ENCODE data around the gene OR3A3. TPM values are rescaled to one million over a fixed set of nuclear protein-coding genes. Genes with fewer than 3 reads are reported as not detected.

OR3A3 gene
- total and polyA plus RNA-seq, 2 of the 8 experiments (the other 6 are each of a cell fraction or from before 2014, with no cell fraction given): not detected

DNA sequence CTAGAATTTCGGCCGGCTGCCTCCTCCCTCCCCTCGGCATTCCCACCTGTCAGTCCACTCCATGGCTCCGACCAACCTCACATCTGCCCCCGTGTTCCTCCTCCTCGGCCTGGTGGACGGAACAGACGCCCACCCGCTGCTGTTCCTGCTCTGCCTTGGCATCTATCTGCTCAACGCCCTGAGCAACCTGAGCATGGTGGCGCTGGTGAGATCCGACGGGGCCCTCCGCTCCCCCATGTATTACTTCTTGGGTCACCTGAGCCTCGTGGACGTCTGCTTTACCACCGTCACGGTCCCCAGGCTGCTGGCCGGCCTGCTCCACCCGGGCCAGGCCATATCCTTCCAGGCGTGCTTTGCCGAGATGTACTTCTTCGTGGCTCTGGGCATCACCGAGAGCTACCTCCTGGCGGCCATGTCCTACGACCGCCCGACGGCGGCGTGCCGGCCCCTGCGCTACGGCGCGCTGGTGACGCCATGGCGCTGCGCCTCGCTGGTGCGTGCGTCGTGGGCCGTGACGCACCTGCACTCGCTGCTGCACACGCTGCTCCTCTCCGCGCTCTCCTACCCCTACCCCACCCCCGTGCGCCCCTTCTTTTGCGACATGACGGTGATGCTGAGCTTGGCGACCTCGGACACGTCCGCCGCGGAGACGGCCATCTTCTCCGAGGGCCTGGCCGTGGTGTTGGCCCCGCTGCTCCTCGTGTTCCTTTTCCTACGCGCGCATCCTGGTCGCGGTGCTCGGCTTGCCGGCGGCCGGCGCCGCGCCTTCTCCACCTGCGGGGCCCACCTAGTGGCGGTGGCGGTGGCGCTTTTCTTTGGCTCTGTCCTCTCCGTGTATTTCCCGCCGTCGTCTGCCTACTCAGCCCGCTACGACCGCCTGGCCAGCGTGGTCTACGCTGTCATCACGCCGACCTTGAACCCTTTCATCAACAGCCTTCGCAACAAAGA lies 25.0 kb upstream of the OR3A3 start, which contains the start of gene OR3A2:
Gene OR3A2 (minus strand): TSS at position 440 of the 948 bp plus-strand sequence.
- H3K4me2 ChIP-seq (ENCODE audit: insufficient read depth in 1 of 2, low read depth in 2 of 2, low read length in 2 of 2): peak within 1 kb of the TSS in 1 of 2 experiments; percentile 49; a peak in 1 of 4 replicates
- peaks cover 21 to 41% of the 10 kb centered on the region in 2 experiments; a peak in 3 of 4 replicates for H3K9me3 ChIP-seq (ENCODE audit: insufficient read depth in 2 of 2, low read depth in 1 of 2, low read length in 1 of 2)
- no peak within 1 kb of the TSS for H3K27ac ChIP-seq (ENCODE audit: low read depth, low read length)
- H3K79me2 ChIP-seq (ENCODE audit: control insufficient read depth in 1 of 2, insufficient read depth in 2 of 2, low read length in 2 of 2): no peaks in the 10 kb centered on the region
- no peak within 1 kb of the TSS for H2BK120ac ChIP-seq (replicated peaks; ENCODE audit: low read depth, low read length)
- no peak for DNase-seq (ENCODE audit: low read depth in 1 of 2, low spot score in 2 of 2)
- H3K56ac ChIP-seq (replicated peaks; ENCODE audit: insufficient read length, low read depth, low read length): no peak within 1 kb of the TSS
- no peak within 1 kb of the TSS for H4K5ac ChIP-seq (ENCODE audit: insufficient read length, low read depth, low read length)
- H3K4ac ChIP-seq (replicated peaks; ENCODE audit: insufficient read length, low read depth, low read length): no peak within 1 kb of the TSS
- H3K27me3 ChIP-seq (replicated peaks in 1 of 4; ENCODE audit: control insufficient read depth in 3 of 4, extremely low read depth in 1 of 4, insufficient read depth in 3 of 4, low read length in 3 of 4): no peaks in the 10 kb centered on the region; a peak in 1 of 7 replicates
- H4K8ac ChIP-seq (ENCODE audit: extremely low read depth, insufficient read depth, low read length): peak within 1 kb of the TSS; percentile 89; the same call in 1 of the 2 replicates
- H3K9ac ChIP-seq (replicated peaks in 1 of 4; ENCODE audit: extremely low read depth in 1 of 4, low read depth in 3 of 4, low read length in 3 of 4): no peak within 1 kb of the TSS
- H2AFZ ChIP-seq (ENCODE audit: low read length): no peak within 1 kb of the TSS
- no peak within 1 kb of the TSS for H2AK5ac ChIP-seq (ENCODE audit: low read depth, low read length)
- peak within 1 kb of the TSS in 1 of 4 experiments; percentile 12; a peak in 1 of 8 replicates for H3K4me3 ChIP-seq (ENCODE audit: extremely low read depth in 1 of 4, insufficient read depth in 2 of 4, low read depth in 3 of 4, low read length in 4 of 4)
- no peak within 1 kb of the TSS for H4K91ac ChIP-seq (replicated peaks; ENCODE audit: insufficient read length, low read length)
- no peak within 1 kb of the TSS for H3K23ac ChIP-seq (ENCODE audit: insufficient read length)
- H2BK12ac ChIP-seq (ENCODE audit: low read depth, low read length): no peak within 1 kb of the TSS
- no peaks in the 10 kb centered on the region for H4K20me1 ChIP-seq (replicated peaks in 1 of 2; ENCODE audit: control insufficient read depth in 1 of 2, insufficient read depth in 2 of 2, low read length in 2 of 2)
- 89% methylated on average over 71 of the region's 92 CpGs; no CpG with 5 or more reads in 1 of the 2 experiments for WGBS, 2 experiments (ENCODE audit: extremely low coverage in 1 of 2, insufficient coverage in 1 of 2, insufficient read length in 1 of 2, insufficient replicate concordance in 2 of 2, low coverage in 1 of 2, low lambda C conversion rate in 2 of 2, missing lambda C conversion rate in 1 of 2)
- no peak within 1 kb of the TSS for H3K14ac ChIP-seq (ENCODE audit: insufficient read length)
- H2BK15ac ChIP-seq (ENCODE audit: low read length): no peak within 1 kb of the TSS
- no peaks in the 10 kb centered on the region for H3K36me3 ChIP-seq (ENCODE audit: control insufficient read depth in 2 of 4, insufficient read depth in 4 of 4, low read length in 3 of 4)
- ChIA-PET POLR2A (ENCODE audit: partially characterized antibody) (no interaction called here), CTCF (ENCODE audit: partially characterized antibody) (no interaction called here)
- H3K18ac ChIP-seq (ENCODE audit: extremely low read depth, low read length): no peak within 1 kb of the TSS
- no peaks in the 10 kb centered on the region; a peak in 1 of 7 replicates for H3K4me1 ChIP-seq (replicated peaks in 1 of 4; ENCODE audit: control insufficient read depth in 3 of 4, insufficient read depth in 4 of 4, low read length in 3 of 4)
- H3K79me1 ChIP-seq (ENCODE audit: low read depth, low read length): no peaks in the 10 kb centered on the region
- H2BK5ac ChIP-seq (ENCODE audit: low read depth, low read length): no peak within 1 kb of the TSS
- no peak within 1 kb of the TSS for H2BK20ac ChIP-seq (ENCODE audit: low read length)
- no peaks in the 10 kb centered on the region for H3K23me2 ChIP-seq (ENCODE audit: low read depth, low read length)
- no peak for FAIRE-seq
- TF ChIP-seq HDAC6 (IDR thresholded peaks at IDR 0.05; ENCODE audit: low read depth, low read length): no peak
- no peak for TF ChIP-seq EGR1 (IDR thresholded peaks at IDR 0.05; ENCODE audit: borderline replicate concordance, low read depth, low read length)
- TF ChIP-seq NANOG (IDR thresholded peaks at IDR 0.05; ENCODE audit: insufficient read depth, low read depth, low read length, poor library complexity, severe bottlenecking): no peak
- TF ChIP-seq, protein P1, sequence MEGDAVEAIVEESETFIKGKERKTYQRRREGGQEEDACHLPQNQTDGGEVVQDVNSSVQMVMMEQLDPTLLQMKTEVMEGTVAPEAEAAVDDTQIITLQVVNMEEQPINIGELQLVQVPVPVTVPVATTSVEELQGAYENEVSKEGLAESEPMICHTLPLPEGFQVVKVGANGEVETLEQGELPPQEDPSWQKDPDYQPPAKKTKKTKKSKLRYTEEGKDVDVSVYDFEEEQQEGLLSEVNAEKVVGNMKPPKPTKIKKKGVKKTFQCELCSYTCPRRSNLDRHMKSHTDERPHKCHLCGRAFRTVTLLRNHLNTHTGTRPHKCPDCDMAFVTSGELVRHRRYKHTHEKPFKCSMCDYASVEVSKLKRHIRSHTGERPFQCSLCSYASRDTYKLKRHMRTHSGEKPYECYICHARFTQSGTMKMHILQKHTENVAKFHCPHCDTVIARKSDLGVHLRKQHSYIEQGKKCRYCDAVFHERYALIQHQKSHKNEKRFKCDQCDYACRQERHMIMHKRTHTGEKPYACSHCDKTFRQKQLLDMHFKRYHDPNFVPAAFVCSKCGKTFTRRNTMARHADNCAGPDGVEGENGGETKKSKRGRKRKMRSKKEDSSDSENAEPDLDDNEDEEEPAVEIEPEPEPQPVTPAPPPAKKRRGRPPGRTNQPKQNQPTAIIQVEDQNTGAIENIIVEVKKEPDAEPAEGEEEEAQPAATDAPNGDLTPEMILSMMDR (IDR thresholded peaks at IDR 0.05; ENCODE audit: control extremely low read depth in 1 of 3, insufficient read depth in 1 of 3, low read depth in 1 of 3, low read length in 3 of 3): no peak
- TF ChIP-seq, protein P2, sequence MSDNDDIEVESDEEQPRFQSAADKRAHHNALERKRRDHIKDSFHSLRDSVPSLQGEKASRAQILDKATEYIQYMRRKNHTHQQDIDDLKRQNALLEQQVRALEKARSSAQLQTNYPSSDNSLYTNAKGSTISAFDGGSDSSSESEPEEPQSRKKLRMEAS (IDR thresholded peaks at IDR 0.05): no peak
- no peak for TF ChIP-seq SIN3A (conservative IDR thresholded peaks at IDR 0.05 in 1 of 2, IDR thresholded peaks at IDR 0.05 in 1 of 2; ENCODE audit: low read depth in 1 of 2, low read length in 2 of 2)
- no peak for TF ChIP-seq YY1 (IDR thresholded peaks at IDR 0.05; ENCODE audit: low read depth, low read length)
- TF ChIP-seq EZH2 (IDR thresholded peaks at IDR 0.05; ENCODE audit: low read depth, low read length, severe bottlenecking): no peak
